Embryonic facial prominence (tissue), 1 donor: ENCODE data around the gene CYP46A1.

Experiments
- DNase-seq: peaks from one replicate; pipeline ENCODE4 v3.0.0-alpha.2; 2016; ENCODE audit errors: extremely low spot score

CYP46A1 gene

DNA sequence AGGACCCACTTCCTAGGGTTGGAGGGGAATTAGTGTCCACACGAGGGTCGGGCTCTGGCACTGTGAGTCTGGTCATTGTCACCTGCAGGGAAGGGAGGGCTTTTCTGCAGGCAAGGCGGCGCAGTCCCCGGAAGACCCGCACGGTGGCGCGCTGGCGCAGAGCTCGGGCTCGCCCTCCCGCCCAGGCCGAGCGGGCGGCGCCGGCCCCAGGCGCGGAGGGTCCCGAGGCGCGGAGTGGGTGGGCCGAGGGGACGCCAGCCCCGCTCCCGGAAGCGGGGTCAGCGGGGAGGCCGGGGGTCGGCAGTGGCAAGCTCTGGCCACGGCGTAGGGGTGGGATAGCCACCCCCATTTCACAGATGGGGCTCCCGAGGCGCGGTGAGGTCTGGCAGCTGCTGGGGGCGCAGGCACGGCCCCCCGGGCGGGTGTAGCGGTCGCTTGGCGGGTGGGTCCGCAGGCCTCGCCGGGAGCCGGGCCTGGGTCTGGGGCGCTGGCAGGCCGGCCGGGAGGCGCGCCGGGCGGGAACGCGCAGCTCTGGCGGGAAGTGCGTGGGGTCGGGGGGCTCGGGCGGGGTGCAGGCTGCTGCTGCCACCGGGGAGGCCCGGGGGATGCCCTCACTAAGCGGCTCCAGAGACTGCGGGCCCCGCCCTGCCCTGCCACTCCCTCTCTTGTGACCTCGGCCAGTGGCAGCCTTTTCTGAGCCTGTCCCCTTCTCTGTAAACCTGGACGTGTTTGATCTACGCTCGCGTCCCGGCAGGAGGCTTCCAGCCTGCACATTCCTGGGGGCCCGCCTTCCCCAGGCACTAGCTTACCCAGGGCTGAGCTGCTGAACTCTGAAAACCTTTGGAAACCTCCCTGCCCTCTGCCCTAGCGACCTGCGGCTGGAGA, 46.1 kb downstream of the CYP46A1 start:
- no peak for DNase-seq

DNA sequence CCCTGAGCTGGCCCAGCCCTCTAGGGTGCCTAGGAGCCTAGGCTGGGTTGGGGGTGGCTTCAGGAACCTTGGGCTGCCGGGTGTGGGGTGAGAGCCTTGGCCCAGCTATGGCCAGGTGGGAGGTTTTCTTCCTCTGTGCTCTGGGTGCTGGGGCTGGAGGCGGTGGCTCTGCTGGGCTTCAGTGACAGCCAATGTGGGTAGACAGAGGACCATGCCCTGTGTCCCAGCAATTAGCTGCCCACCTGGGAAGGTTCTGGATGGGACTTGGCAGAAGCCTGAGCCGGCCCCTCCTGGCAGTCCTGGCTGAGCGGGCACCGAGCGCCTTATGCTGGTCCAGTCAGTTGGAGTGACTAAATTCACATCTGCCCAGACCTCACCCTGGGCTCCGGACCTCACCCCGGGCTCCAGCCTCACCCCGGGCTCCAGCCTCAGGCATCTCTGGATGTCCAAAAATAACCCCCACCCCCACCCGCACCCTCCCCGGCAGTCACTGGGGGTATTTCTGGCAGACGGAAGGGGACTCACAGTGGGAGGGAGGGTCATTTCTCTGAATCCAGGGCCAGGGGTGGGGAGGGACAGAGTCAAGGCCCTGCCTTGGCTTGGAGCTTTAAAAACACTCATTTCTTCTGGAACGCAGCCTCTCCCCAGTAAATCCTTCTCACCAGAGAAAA, 46.9 kb downstream of the CYP46A1 start:
- no peak for DNase-seq

- DNase-seq: no peak
Observed at GRCh38 chr14:99731547-99732435, 47.7 kb downstream of the CYP46A1 start.

GRCh38 chr14:99732436-99733210, 48.5 kb downstream of the CYP46A1 start:
- no peak for DNase-seq

GRCh38 chr14:99733211-99733539, 49.1 kb downstream of the CYP46A1 start:
- DNase-seq: no peak

DNA sequence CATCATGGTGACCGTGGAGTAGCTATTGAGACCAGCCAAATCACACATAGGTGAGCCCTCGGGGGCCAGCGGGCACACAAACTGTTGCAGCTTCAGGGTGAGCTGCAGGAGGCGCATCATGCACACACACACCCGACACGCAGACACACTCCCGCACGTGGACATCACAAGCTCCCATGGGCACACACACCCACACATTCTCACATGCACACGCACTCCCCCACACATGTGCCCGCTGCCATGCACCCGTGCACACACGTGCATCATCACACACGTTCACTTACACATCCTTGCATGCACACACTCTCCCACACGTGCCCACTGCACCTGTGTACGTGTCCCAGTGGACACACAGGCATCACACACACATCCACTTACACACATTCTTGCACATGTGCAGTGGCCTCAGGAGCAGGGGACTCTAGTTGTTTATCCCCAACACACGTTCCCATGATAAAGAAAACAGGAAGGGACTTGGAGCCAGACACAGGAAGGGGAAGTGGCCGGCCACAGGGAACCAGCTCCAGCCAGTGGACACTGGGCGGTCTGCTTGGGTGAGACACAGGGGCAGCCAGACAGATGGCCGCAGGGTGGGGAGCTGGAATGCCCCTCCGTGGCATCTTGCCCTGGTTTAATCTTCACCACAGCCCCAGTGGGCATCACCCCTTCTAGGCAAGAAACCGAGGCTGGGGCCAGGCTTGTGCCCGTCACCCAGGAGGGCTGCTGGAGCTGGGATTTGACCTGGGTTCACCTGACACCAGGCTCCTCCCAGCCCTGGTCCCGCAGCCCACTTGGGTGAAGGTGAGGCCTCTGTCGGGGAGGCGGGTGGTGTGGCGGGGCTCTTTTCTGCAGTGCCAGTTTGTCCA, 49.7 kb downstream of the CYP46A1 start:
- no peak for DNase-seq

DNA sequence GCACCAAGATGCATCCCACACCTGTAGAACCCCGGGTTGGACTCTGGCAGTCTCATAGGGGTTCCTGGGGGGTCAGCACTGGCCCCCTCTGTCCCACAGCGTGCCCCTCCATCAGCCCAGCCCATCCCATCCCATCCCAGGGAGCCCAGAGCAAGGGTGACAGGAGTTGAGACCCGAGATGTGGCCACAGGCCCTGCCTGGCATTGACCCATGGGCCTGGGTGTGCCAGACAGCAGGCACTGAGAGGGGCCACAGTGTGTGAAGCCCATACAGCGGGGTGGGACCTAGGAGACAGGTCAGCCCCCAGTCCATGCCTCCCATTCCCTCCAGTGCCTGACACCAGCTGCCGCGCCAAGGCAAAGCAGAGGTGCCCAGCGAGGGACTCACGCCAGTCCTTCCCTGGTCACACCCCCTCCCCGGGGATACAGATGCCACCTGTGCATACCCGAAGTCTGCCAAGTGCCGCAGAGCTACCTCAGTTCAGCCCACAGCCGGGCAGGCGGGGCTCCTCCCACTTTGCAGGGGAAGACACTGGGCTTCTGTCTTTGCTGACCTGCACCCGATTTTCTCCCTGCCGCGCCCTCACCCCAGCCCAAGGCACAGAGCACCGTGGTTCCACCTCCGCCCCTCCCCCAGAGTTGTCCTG, 50.4 kb downstream of the CYP46A1 start:
- DNase-seq: no peak

DNA sequence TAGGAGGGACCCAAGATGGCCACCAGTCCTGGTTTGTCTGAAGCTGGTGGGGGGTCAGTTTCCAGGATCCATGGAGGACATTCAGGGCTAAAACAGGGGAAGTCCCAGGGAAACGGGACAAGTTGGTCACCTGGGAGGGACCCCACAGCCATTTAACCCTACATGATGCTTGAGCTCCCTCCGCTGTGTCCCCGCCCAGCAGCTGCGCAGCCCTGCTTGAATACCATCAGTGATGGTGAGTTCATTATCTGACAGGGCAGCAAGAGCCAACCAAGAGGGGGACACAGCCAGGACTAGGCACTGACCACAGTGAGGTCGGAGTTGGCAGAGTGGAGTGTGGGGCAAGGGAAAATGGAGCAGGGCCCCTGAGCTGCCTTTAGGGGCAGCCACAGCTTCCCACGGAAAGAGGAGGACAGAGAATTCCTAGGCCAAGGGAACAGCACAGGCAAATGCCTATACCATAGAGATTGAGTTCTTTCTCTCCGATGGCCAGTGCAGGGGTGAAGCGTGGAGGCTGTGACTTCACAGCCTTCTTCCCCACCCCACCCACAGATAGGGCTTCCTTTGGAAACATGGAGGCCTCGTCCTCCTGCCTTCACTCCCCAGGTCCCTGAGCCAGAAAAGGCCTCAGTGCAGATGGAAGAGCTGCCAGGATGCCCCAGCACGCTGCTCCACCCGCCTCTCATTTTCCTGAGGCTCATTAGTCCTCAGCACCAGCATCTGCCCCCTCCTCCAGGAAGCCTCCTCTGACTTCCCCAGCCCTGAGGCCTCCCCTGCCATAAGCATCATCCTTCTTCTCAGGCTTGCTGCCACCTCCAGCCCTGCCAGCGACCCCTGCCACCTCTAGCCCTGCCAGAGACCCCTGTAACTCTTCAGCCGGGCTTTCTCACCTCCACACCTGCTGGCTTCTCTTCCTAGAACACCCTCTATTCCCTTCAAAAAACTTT, 51.4 kb downstream of the CYP46A1 start:
- no peak for DNase-seq

- DNase-seq: no peak
Observed at GRCh38 chr14:99736603-99737371, 52.7 kb downstream of the CYP46A1 start.

DNA sequence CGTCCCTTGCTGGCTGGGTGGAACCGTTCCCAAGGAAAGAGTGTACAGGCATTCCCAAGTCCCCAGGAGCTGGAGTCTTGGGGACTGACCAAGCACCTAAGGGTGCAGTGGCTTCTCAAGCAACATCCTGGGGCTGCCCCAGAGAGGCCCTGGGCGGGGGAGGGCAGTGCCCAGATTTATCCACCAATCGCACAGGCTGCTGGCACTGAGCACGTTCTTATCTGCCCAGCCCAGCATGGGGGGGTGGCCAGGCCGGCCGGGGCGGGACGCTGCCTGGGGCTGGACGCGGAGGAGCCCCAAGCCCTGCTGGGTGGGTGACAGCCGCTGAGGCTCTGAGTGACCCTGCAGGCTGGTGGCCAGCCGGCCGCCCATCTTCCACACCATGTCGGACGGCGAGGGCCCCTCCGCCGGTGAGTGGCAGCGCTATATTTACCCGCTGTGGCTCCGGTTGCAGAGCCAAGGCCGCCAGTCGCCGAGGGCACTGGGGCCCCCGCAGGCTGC, 53.4 kb downstream of the CYP46A1 start:
- no peak for DNase-seq

- no peak for DNase-seq
Observed at GRCh38 chr14:99737956-99738667, 54.0 kb downstream of the CYP46A1 start.

DNA sequence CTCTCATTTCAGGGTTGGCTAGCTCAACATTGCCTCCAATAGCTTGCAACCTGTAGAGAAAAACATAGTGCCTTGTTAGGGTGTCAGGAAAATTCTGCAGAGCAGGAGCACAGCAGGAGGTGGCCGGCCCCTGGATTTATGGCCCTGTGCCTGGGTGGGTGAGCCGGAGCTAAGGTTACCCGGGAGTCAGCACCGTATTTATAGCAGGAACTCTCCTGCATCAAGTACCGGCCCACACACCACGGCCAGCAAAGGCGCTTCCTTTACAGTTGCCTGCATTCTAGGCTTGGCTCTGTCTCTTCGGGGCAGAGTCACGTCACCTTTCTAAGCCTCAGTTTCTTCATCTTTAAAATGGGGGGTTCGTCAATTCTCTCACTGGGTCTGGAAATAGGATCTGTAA, 56.3 kb downstream of the CYP46A1 start:
- DNase-seq: no peak

DNA sequence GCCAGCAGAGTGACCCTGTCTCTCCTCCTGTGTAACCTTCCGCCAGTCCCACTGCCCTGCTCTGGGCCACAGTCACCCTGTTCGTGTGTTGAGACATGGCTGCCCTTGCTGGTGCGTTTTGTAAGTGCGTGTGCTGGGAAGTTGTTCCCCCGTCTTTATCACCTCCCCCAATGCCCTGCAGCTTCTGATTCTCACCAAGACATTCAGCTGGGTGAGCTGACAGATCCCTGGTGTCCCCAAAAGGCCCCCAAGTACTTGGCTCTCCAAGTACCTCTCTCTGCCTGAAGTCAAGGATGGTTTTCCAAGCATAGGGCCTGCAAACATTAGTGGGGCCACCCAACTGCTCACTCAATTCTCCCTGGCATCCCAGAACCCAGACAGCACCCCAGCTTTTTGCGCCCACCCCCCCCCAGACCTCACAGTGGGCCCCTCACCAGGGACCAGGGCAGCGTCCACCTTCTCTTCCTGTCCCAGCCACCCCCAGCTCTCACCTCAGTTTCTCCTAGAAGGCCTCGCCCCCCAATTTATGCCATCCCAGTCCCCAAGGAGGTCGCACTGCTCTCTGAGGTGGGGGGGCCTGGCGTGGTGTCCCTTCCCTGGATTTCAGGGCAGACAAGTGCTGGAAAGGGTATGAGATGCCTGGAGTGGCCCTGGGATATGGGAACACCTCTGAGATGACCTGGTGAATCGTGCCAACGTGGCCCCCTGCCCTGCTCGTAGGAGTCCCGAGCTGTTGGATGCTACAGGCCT, 57.3 kb downstream of the CYP46A1 start:
- no peak for DNase-seq

- no peak for DNase-seq
Observed at GRCh38 chr14:99742074-99742473, 58.0 kb downstream of the CYP46A1 start.

- no peak for DNase-seq
Observed at GRCh38 chr14:99742509-99743487, 58.7 kb downstream of the CYP46A1 start.
